DOHH2 (cell line): ENCODE measurements around the gene TMPRSS13.

Source experiments
- H3F3A ChIP-seq: fragments of 200-600 bp; sonication (generic), shearing (Covaris generic); 2 replicates; pipeline ENCODE4 v1.6.0; 2016; ENCODE audit warnings: antibody characterized with exemption, mild to moderate bottlenecking; ENCODE audit not compliant: control insufficient read depth, insufficient read depth
- H3K27ac ChIP-seq: fragments of 200-600 bp; sonication (generic); 2 replicates; pipeline ENCODE4 v1.5.1; 2014; ENCODE audit warnings: low read depth, mild to moderate bottlenecking, low read length, moderate library complexity
- H3K27me3 ChIP-seq: fragments of 200-600 bp; sonication (generic); 2 replicates; pipeline ENCODE4 v1.6.1; 2014; ENCODE audit warnings: mild to moderate bottlenecking, low read length, mixed read lengths; ENCODE audit not compliant: control insufficient read depth
- H3K36me3 ChIP-seq: fragments of 200-600 bp; sonication (generic); 2 replicates; pipeline ENCODE4 v1.6.1; 2014; ENCODE audit warnings: mild to moderate bottlenecking, low read length, moderate library complexity, mixed read lengths; ENCODE audit not compliant: control insufficient read depth
- H3K4me1 ChIP-seq: fragments of 200-600 bp; sonication (generic); 2 replicates; pipeline ENCODE4 v1.6.1; 2014; ENCODE audit warnings: mild to moderate bottlenecking, low read length, mixed read lengths; ENCODE audit not compliant: control insufficient read depth
- H3K4me2 ChIP-seq: fragments of 200-600 bp; sonication (generic); 2 replicates; pipeline ENCODE4 v1.6.0; 2014; ENCODE audit warnings: mild to moderate bottlenecking, low read length, moderate library complexity
- H3K4me3 ChIP-seq: fragments of 200-600 bp; sonication (generic); 2 replicates; pipeline ENCODE4 v1.5.1; 2014; ENCODE audit warnings: mild to moderate bottlenecking, low read length, mixed read lengths
- H3K79me2 ChIP-seq: fragments of 200-600 bp; sonication (generic); 2 replicates; pipeline ENCODE4 v1.6.1; 2014; ENCODE audit warnings: mild to moderate bottlenecking, low read length, mixed read lengths; ENCODE audit not compliant: control insufficient read depth
- H3K9me2 ChIP-seq: fragments of 200-600 bp; sonication (generic); replicated peaks from 2 replicates; pipeline ENCODE4 v1.6.1; 2014; ENCODE audit warnings: mild to moderate bottlenecking, low read length, mixed read lengths; ENCODE audit not compliant: control insufficient read depth
- H3K9me3 ChIP-seq: fragments of 200-600 bp; sonication (generic); 2 replicates; pipeline ENCODE4 v1.6.1; 2014; ENCODE audit warnings: antibody characterized with exemption, low read length, mixed read lengths; ENCODE audit not compliant: control insufficient read depth, insufficient read depth
- H4K20me1 ChIP-seq: fragments of 200-600 bp; sonication (generic); 2 replicates; pipeline ENCODE4 v1.6.0; 2014; ENCODE audit warnings: low read depth, mild to moderate bottlenecking, antibody characterized with exemption, low read length, moderate library complexity; ENCODE audit not compliant: control insufficient read depth, insufficient read depth
- EZH2phosphoT487 ChIP-seq: fragments of 200-600 bp; sonication (generic); IDR thresholded peaks from 2 replicates; pipeline ENCODE4 v1.6.1; 2017; ENCODE audit warnings: borderline replicate concordance, mild to moderate bottlenecking, antibody characterized with exemption, low read length, moderate library complexity, mixed read lengths
- TF ChIP-seq, protein P1 (sequence below): fragments of 200-600 bp; sonication (generic); IDR thresholded peaks from one replicate; pipeline ENCODE4 v1.5.1; 2014; ENCODE audit warnings: antibody characterized with exemption, mild to moderate bottlenecking, low read depth, low read length; ENCODE audit not compliant: poor library complexity, severe bottlenecking

The TMPRSS13 gene

DNA sequence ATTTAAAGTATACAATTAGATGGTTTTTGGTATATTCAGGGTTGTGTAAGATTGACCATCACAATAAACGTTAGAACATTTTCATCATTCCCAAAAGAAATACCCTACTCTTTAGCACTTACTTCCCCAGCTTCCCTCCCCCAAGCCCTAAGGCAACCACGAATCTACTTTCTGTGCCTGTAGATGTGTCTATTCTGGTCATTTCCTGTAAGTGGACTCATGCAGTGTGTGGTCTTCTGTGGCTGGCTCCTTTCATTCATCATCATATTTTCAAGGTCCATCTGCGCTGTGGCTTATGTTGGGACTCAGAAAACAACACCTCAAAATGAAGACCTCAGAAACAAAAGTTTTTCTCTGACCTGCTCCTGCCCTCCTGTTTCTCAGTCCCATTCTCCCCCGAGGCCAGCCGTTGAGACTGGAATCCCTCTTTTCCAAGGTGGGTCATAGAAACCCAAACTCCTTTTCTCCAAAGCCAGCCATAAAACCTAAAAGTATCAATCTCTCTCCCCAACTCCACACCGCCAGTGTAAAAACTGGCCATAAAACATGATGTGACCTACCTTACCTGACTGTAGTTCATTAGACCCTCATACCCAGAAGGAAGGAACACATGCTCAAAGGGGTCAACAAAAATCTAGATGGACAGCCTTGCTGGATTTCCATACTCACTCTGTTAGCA, 12.9 kb upstream of the TMPRSS13 start:
- Histone ChIP-seq H3K27ac (no peak overlapping the region), H3K27me3 (no peaks in the 10 kb centered on the region), H3F3A (no peaks in the 10 kb centered on the region), H3K4me3 (no peak overlapping the region), H4K20me1 (no peaks in the 10 kb centered on the region), H3K9me3 (no peaks in the 10 kb centered on the region), H3K79me2 (no peaks in the 10 kb centered on the region), H3K4me1 (peaks cover 22% of the 10 kb centered on the region), H3K36me3 (no peaks in the 10 kb centered on the region), H3K4me2 (no peak overlapping the region), H3K9me2 (no peaks in the 10 kb centered on the region)
- no peak for TF ChIP-seq EZH2phosphoT487
- TF ChIP-seq, protein P1, sequence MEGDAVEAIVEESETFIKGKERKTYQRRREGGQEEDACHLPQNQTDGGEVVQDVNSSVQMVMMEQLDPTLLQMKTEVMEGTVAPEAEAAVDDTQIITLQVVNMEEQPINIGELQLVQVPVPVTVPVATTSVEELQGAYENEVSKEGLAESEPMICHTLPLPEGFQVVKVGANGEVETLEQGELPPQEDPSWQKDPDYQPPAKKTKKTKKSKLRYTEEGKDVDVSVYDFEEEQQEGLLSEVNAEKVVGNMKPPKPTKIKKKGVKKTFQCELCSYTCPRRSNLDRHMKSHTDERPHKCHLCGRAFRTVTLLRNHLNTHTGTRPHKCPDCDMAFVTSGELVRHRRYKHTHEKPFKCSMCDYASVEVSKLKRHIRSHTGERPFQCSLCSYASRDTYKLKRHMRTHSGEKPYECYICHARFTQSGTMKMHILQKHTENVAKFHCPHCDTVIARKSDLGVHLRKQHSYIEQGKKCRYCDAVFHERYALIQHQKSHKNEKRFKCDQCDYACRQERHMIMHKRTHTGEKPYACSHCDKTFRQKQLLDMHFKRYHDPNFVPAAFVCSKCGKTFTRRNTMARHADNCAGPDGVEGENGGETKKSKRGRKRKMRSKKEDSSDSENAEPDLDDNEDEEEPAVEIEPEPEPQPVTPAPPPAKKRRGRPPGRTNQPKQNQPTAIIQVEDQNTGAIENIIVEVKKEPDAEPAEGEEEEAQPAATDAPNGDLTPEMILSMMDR: no peak

DNA sequence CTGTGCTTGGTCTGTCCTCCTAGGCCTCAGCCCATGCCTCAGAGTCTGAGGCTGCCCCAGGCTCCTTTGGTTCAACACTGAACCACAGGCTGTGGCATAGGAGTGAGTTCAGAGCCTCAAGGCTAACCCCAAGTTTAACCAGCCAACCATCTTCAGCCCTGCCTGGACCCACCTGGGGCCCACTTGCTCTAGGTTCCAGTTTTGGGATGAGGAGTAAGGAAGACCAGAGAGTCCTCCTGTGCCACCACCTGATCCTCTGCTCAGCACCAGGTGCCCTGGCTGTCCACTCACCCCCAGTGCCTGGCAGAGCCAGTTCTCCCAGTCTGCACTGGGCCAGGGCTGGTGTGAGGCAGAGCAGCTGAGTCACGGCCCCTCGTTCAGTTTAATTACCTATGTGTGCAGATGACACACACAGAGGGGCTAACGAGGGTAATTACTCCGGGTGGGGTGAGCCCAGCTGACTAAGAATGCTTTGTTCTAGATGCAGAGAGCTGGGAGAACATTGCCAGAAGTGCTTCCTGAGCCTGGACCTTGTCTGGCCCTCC, 12.0 kb upstream of the TMPRSS13 start:
- Histone ChIP-seq H3K9me2 (no peaks in the 10 kb centered on the region), H3K4me1 (peaks cover 24% of the 10 kb centered on the region), H3K27ac (no peak overlapping the region), H4K20me1 (no peaks in the 10 kb centered on the region), H3K79me2 (no peaks in the 10 kb centered on the region), H3K4me3 (no peak overlapping the region), H3K36me3 (no peaks in the 10 kb centered on the region), H3K9me3 (no peaks in the 10 kb centered on the region), H3K27me3 (no peaks in the 10 kb centered on the region), H3F3A (0 out of 2 replicates have a peak, but pooled peaks cover 7% of the 10 kb centered on the region), H3K4me2 (no peak overlapping the region)
- TF ChIP-seq EZH2phosphoT487: no peak
- TF ChIP-seq, protein P1: no peak

- no peak for TF ChIP-seq EZH2phosphoT487
- TF ChIP-seq, protein P1: no peak
- Histone ChIP-seq H3K79me2 (no peaks in the 10 kb centered on the region), H3F3A (0 out of 2 replicates have a peak, but pooled peaks cover 7% of the 10 kb centered on the region), H3K9me2 (no peaks in the 10 kb centered on the region), H3K4me2 (no peak overlapping the region), H3K9me3 (no peaks in the 10 kb centered on the region), H4K20me1 (no peaks in the 10 kb centered on the region), H3K4me3 (no peak overlapping the region), H3K36me3 (no peaks in the 10 kb centered on the region), H3K27ac (no peak overlapping the region), H3K4me1 (peaks cover 29% of the 10 kb centered on the region), H3K27me3 (no peaks in the 10 kb centered on the region)
These were observed 11.5 kb upstream of the TMPRSS13 start for GRCh38 chr11:117940736-117941135.
